ENCODE results near the gene TMEM200A. TPM values are rescaled to one million over a fixed set of nuclear protein-coding genes. Genes with fewer than 3 reads are reported as not detected.

Gene TMEM200A
- total RNA-seq, 1 experiment from 2014 or later = 0.40 TPM

DNA sequence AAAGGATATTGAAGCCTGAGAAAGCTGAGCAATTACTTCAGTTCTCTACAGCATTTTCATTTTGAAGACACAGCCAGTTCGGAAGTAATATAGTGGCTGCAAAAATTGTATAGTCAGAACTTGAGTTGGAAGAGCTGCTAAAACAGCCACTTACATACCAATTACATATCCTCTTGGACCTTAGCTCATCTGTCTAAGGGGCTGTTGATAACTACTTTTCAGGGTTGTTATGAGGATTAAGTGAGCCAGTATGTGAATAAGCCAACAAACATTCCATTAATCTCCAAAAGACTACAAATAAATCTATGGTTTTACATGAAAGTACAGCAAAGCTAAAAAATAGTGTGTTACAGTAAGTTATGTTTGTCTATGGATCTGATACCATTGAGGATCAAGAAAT lies 59.7 kb downstream of the TMEM200A start:
- BruUV-seq (replicated peaks) = no TSS peak

DNA sequence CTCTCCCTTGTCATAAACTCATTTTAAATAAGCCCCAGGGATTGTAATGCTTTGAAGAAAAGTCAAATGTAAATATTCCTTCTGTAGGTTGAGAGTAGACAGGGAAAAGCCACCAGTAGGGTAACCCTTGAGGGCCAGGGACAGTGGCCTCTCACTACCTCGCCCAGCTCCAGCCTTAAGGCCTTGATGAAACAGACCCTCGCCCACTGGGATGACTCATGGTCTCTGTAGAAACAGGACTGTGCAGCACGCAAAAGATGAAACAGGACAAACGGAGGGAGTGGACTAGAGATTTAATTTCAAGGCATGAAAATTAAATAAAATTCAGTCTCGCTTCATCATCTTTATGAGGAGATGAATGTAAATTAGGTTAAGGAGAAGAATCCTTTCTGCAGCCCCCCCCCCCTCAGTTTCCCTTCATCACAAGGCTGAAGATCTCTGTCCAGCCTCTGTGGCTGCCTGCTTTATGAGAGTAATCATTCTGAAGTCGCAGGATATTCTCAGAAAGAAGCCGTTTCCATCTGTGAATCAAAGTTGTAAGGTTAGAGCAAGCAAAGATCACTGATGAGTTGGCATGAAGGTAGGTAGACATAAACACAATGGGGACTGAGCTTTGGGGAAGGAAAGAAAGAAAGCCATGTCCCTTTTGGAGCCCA lies 60.4 kb downstream of the TMEM200A start:
- no peak overlapping the region for H3K9ac ChIP-seq (ENCODE audit: low read length)
- H3K4me1 ChIP-seq (ENCODE audit: insufficient read depth, low read length) = no peaks in the 10 kb centered on the region
- no peak overlapping the region for H3K27ac ChIP-seq (ENCODE audit: low read length)
- POLR2A ChIA-PET (ENCODE audit: unreplicated experiment) = no interaction called here
- H3F3A ChIP-seq (ENCODE audit: low read length, unreplicated experiment) = no peaks in the 10 kb centered on the region
- no peaks in the 10 kb centered on the region for H3K36me3 ChIP-seq (ENCODE audit: low read depth, low read length)
- BruUV-seq (replicated peaks) = no TSS peak
- H3K27me3 ChIP-seq (ENCODE audit: low read length) = 0 out of 2 replicates have a peak, but pooled peaks cover 15% of the 10 kb centered on the region
- intact Hi-C loops (cut with micrococcal nuclease) = no loop called here
- CTCF ChIA-PET = no interaction called here
- no peak overlapping the region for H2AFZ ChIP-seq (ENCODE audit: low read length)
- H3K79me2 ChIP-seq (ENCODE audit: low read length) = no peaks in the 10 kb centered on the region
- DNase-seq (no peak), ATAC-seq (no peak)
- H4K20me1 ChIP-seq (ENCODE audit: low read length) = no peaks in the 10 kb centered on the region
- no peak overlapping the region for H3K4me3 ChIP-seq (ENCODE audit: low read length)
- no peak overlapping the region for H3K4me2 ChIP-seq (ENCODE audit: low read length)
- H3K9me2 ChIP-seq (replicated peaks; ENCODE audit: low read length) = no peaks in the 10 kb centered on the region
- TF ChIP-seq EZH2 (IDR thresholded peaks at IDR 0.05; ENCODE audit: low read length, unreplicated experiment) (no peak), EZH2phosphoT487 (IDR thresholded peaks at IDR 0.05; ENCODE audit: borderline replicate concordance, low read length) (no peak)
- TF ChIP-seq, protein P1, sequence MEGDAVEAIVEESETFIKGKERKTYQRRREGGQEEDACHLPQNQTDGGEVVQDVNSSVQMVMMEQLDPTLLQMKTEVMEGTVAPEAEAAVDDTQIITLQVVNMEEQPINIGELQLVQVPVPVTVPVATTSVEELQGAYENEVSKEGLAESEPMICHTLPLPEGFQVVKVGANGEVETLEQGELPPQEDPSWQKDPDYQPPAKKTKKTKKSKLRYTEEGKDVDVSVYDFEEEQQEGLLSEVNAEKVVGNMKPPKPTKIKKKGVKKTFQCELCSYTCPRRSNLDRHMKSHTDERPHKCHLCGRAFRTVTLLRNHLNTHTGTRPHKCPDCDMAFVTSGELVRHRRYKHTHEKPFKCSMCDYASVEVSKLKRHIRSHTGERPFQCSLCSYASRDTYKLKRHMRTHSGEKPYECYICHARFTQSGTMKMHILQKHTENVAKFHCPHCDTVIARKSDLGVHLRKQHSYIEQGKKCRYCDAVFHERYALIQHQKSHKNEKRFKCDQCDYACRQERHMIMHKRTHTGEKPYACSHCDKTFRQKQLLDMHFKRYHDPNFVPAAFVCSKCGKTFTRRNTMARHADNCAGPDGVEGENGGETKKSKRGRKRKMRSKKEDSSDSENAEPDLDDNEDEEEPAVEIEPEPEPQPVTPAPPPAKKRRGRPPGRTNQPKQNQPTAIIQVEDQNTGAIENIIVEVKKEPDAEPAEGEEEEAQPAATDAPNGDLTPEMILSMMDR (conservative IDR thresholded peaks at IDR 0.05; ENCODE audit: low read depth, low read length) = no peak
- H3K9me3 ChIP-seq (ENCODE audit: low read length) = no peaks in the 10 kb centered on the region

More for the DNA sequence above, 59.7 kb downstream of the TMEM200A start:
- intact Hi-C loops (cut with micrococcal nuclease) = no loop called here
- no peak overlapping the region for H2AFZ ChIP-seq (ENCODE audit: low read length)
- no peaks in the 10 kb centered on the region for H3K4me1 ChIP-seq (ENCODE audit: insufficient read depth, low read length)
- 0 out of 2 replicates have a peak, but pooled peaks cover 15% of the 10 kb centered on the region for H3K27me3 ChIP-seq (ENCODE audit: low read length)
- no peaks in the 10 kb centered on the region for H4K20me1 ChIP-seq (ENCODE audit: low read length)
- POLR2A ChIA-PET (ENCODE audit: unreplicated experiment) = no interaction called here
- H3K4me3 ChIP-seq (ENCODE audit: low read length) = no peak overlapping the region
- H3K9ac ChIP-seq (ENCODE audit: low read length) = no peak overlapping the region
- no peak overlapping the region for H3K27ac ChIP-seq (ENCODE audit: low read length)
- no peaks in the 10 kb centered on the region for H3K9me3 ChIP-seq (ENCODE audit: low read length)
- no peak for DNase-seq
- H3K4me2 ChIP-seq (ENCODE audit: low read length) = no peak overlapping the region
- TF ChIP-seq EZH2 (IDR thresholded peaks at IDR 0.05; ENCODE audit: low read length, unreplicated experiment) (no peak), EZH2phosphoT487 (IDR thresholded peaks at IDR 0.05; ENCODE audit: borderline replicate concordance, low read length) (no peak)
- TF ChIP-seq, protein P1 (conservative IDR thresholded peaks at IDR 0.05; ENCODE audit: low read depth, low read length) = no peak
- H3K36me3 ChIP-seq (ENCODE audit: low read depth, low read length) = no peaks in the 10 kb centered on the region
- H3F3A ChIP-seq (ENCODE audit: low read length, unreplicated experiment) = no peaks in the 10 kb centered on the region
- no peak for ATAC-seq
- H3K79me2 ChIP-seq (ENCODE audit: low read length) = no peaks in the 10 kb centered on the region
- no peaks in the 10 kb centered on the region for H3K9me2 ChIP-seq (replicated peaks; ENCODE audit: low read length)
- CTCF ChIA-PET = no interaction called here

DNA sequence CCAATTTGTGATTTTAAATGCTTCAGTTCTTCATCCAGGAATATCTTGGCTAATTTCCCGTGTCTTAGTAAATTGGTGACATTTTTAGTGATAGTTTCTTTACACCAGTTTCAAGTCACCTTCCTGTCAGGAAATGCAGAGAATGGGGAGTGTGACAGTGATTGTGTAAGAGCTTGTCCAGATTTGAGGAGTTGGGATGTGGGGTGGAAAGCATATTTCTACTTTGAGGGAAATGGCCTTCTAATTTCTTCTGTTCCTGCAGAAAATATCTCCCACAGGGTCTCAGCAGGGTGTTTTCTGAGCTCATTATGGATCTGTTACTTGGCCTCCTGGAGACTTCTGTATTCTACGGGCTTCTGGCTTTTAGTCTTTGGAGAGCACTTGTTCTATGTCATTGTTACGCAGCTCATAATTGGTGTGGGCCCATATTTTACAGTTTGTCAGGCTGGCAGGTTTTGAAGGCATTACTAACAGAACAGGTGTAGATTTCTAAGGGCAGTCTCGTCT lies 65.6 kb downstream of the TMEM200A start:
- H3K9ac ChIP-seq (ENCODE audit: low read length) = no peak overlapping the region
- H3F3A ChIP-seq (ENCODE audit: low read length, unreplicated experiment) = no peaks in the 10 kb centered on the region
- H2AFZ ChIP-seq (ENCODE audit: low read length) = no peak overlapping the region
- BruUV-seq (replicated peaks) = no TSS peak
- ChIA-PET POLR2A (ENCODE audit: unreplicated experiment) (no interaction called here), CTCF (no interaction called here)
- H3K27me3 ChIP-seq (ENCODE audit: low read length) = 0 out of 2 replicates have a peak, but pooled peaks cover 6% of the 10 kb centered on the region
- H3K4me3 ChIP-seq (ENCODE audit: low read length) = no peak overlapping the region
- H3K4me2 ChIP-seq (ENCODE audit: low read length) = no peak overlapping the region
- DNase-seq (no peak), ATAC-seq (no peak)
- H3K9me2 ChIP-seq (replicated peaks; ENCODE audit: low read length) = no peaks in the 10 kb centered on the region
- intact Hi-C loops (cut with micrococcal nuclease) = no loop called here
- H3K4me1 ChIP-seq (ENCODE audit: insufficient read depth, low read length) = no peaks in the 10 kb centered on the region
- H3K9me3 ChIP-seq (ENCODE audit: low read length) = no peaks in the 10 kb centered on the region
- H3K27ac ChIP-seq (ENCODE audit: low read length) = no peak overlapping the region
- TF ChIP-seq EZH2 (IDR thresholded peaks at IDR 0.05; ENCODE audit: low read length, unreplicated experiment) (no peak), EZH2phosphoT487 (IDR thresholded peaks at IDR 0.05; ENCODE audit: borderline replicate concordance, low read length) (no peak)
- TF ChIP-seq, protein P1 (conservative IDR thresholded peaks at IDR 0.05; ENCODE audit: low read depth, low read length) = no peak
- no peaks in the 10 kb centered on the region for H3K79me2 ChIP-seq (ENCODE audit: low read length)
- H3K36me3 ChIP-seq (ENCODE audit: low read depth, low read length) = no peaks in the 10 kb centered on the region
- H4K20me1 ChIP-seq (ENCODE audit: low read length) = no peaks in the 10 kb centered on the region
